DMS 273 (cell line): Measurements from ENCODE around the gene ANKS3.

Source experiments
- DNase-seq: peaks from one replicate; lab custom pipeline; 2025; ENCODE audit not compliant: unreplicated experiment; lab: John Stamatoyannopoulos, UW

The ANKS3 gene

GRCh38 chr16:4729876-4730275 lies 4.2 kb downstream of the ANKS3 start:
- DNase-seq: no peak

GRCh38 chr16:4728676-4729075 lies 5.4 kb downstream of the ANKS3 start:
- no peak for DNase-seq

GRCh38 chr16:4726616-4727015 lies 7.5 kb downstream of the ANKS3 start:
- no peak for DNase-seq

GRCh38 chr16:4724661-4725270 lies 9.3 kb downstream of the ANKS3 start:
- no peak for DNase-seq

GRCh38 chr16:4723071-4723767 lies 10.9 kb downstream of the ANKS3 start:
- no peak for DNase-seq

- DNase-seq: no peak
Observed at GRCh38 chr16:4718466-4718865, 15.6 kb downstream of the ANKS3 start.

GRCh38 chr16:4714996-4715395 lies 19.1 kb downstream of the ANKS3 start:
- no peak for DNase-seq

GRCh38 chr16:4713663-4714501 lies 20.2 kb downstream of the ANKS3 start:
- DNase-seq: no peak

GRCh38 chr16:4709481-4709880 lies 24.6 kb downstream of the ANKS3 start:
- no peak for DNase-seq

GRCh38 chr16:4706871-4707270 lies 27.2 kb downstream of the ANKS3 start:
- no peak for DNase-seq

- no peak for DNase-seq
Observed at GRCh38 chr16:4704913-4705312, 29.2 kb downstream of the ANKS3 start.

- DNase-seq: no peak
Observed at GRCh38 chr16:4704491-4704890, 29.6 kb downstream of the ANKS3 start.

GRCh38 chr16:4703906-4704305 lies 30.2 kb downstream of the ANKS3 start:
- DNase-seq: no peak

GRCh38 chr16:4702466-4702808 lies 31.6 kb downstream of the ANKS3 start:
- DNase-seq: no peak

GRCh38 chr16:4701791-4702465 lies 32.1 kb downstream of the ANKS3 start:
- no peak for DNase-seq

GRCh38 chr16:4700997-4701743 lies 32.9 kb downstream of the ANKS3 start:
- no peak for DNase-seq

GRCh38 chr16:4700380-4700996 lies 33.6 kb downstream of the ANKS3 start:
- DNase-seq: no peak

GRCh38 chr16:4699046-4699556 lies 35.0 kb downstream of the ANKS3 start:
- DNase-seq: no peak

- DNase-seq: no peak
Observed at GRCh38 chr16:4698321-4699045, 35.6 kb downstream of the ANKS3 start.
